ENCODE measurements around the gene GRID2. TPM values are rescaled to one million over a fixed set of nuclear protein-coding genes. Genes with fewer than 3 reads are reported as not detected.

GRID2 gene
- total and polyA plus RNA-seq, 9 of the 15 experiments (the other 6 are each of a cell fraction or from before 2014, with no cell fraction given): 0.04 TPM; not detected in 7

DNA sequence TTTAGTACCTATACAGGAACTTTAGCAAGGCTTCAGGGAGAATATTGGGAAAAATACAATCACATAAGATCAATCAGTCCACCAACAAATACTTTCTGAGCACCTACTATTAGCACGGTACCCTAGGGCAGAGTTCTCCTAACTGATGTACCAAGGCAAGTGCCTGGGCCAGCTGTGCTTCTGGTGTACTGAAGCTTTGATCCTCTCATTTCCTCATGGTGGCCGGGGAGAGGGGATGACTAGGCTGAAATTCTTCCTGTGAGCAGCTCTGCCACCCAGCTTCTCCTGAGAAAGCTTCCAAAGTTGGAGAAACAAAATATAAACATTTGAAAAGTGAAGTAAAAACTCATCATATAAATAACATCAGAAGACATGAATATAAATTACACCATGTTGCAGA, 1475.5 kb downstream of the GRID2 start:
- Histone ChIP-seq H2AFZ (ENCODE audit: low read depth, low read length) (no peak overlapping the region), H4K20me1 (replicated peaks; ENCODE audit: control insufficient read depth, insufficient read depth, low read length) (no peaks in the 10 kb centered on the region), H3K9ac (ENCODE audit: insufficient read depth in 1 of 2, low read depth in 2 of 2, low read length in 2 of 2) (no peak overlapping the region), H3K4me3 (no peak overlapping the region), H3K27me3 (ENCODE audit: control insufficient read depth in 2 of 2, insufficient read depth in 2 of 2, low read length in 2 of 2) (no peaks in the 10 kb centered on the region), H3K27ac (ENCODE audit: extremely low read depth, low read depth, low read length) (no peak overlapping the region), H3K9me1 (ENCODE audit: control insufficient read depth, insufficient read depth, low read length) (no peaks in the 10 kb centered on the region), H3K4me1 (replicated peaks in 1 of 2; ENCODE audit: control insufficient read depth in 2 of 2, insufficient read depth in 2 of 2, low read length in 2 of 2) (no peaks in the 10 kb centered on the region), H3K9me3 (replicated peaks; ENCODE audit: control insufficient read depth, insufficient read depth, low read depth, low read length) (no peaks in the 10 kb centered on the region), H3K4me2 (ENCODE audit: insufficient read depth, low read length) (no peak overlapping the region), H3K79me2 (ENCODE audit: control insufficient read depth, insufficient read depth, low read length) (no peaks in the 10 kb centered on the region), H3K36me3 (ENCODE audit: control insufficient read depth, insufficient read depth, low read length) (no peaks in the 10 kb centered on the region)
- ChIA-PET POLR2A (no interaction called here), CTCF (ENCODE audit: low intra/inter-chr PET ratio) (no interaction called here)
- no TSS peak for BruUV-seq (replicated peaks)
- intact Hi-C loops (cut with micrococcal nuclease): no loop called here
- ATAC-seq (no peak), DNase-seq (ENCODE audit: extremely low read depth in 1 of 4, low spot score in 3 of 4) (no peak), FAIRE-seq (no peak)
- WGBS (ENCODE audit: insufficient coverage, low coverage, missing lambda C conversion rate): 0% methylated on average over 2 of the region's 2 CpGs
- in situ Hi-C loops (cut with MboI): loop anchor here (25.0 kb wide), 1 partner anchor 833 kb away; no protein-coding TSS in a partner anchor
- TF ChIP-seq, protein P1, sequence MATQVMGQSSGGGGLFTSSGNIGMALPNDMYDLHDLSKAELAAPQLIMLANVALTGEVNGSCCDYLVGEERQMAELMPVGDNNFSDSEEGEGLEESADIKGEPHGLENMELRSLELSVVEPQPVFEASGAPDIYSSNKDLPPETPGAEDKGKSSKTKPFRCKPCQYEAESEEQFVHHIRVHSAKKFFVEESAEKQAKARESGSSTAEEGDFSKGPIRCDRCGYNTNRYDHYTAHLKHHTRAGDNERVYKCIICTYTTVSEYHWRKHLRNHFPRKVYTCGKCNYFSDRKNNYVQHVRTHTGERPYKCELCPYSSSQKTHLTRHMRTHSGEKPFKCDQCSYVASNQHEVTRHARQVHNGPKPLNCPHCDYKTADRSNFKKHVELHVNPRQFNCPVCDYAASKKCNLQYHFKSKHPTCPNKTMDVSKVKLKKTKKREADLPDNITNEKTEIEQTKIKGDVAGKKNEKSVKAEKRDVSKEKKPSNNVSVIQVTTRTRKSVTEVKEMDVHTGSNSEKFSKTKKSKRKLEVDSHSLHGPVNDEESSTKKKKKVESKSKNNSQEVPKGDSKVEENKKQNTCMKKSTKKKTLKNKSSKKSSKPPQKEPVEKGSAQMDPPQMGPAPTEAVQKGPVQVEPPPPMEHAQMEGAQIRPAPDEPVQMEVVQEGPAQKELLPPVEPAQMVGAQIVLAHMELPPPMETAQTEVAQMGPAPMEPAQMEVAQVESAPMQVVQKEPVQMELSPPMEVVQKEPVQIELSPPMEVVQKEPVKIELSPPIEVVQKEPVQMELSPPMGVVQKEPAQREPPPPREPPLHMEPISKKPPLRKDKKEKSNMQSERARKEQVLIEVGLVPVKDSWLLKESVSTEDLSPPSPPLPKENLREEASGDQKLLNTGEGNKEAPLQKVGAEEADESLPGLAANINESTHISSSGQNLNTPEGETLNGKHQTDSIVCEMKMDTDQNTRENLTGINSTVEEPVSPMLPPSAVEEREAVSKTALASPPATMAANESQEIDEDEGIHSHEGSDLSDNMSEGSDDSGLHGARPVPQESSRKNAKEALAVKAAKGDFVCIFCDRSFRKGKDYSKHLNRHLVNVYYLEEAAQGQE (IDR thresholded peaks at IDR 0.05; ENCODE audit: borderline replicate concordance): no peak
- TF ChIP-seq, protein P1 (CRISPR knock-in tag; IDR thresholded peaks at IDR 0.05; ENCODE audit: low read depth): no peak
- TF ChIP-seq ETV1 (tag; conservative IDR thresholded peaks at IDR 0.05; ENCODE audit: low read depth) (no peak), FOXA1 (IDR thresholded peaks at IDR 0.05; ENCODE audit: borderline replicate concordance) (no peak)
- TF ChIP-seq, protein P2, sequence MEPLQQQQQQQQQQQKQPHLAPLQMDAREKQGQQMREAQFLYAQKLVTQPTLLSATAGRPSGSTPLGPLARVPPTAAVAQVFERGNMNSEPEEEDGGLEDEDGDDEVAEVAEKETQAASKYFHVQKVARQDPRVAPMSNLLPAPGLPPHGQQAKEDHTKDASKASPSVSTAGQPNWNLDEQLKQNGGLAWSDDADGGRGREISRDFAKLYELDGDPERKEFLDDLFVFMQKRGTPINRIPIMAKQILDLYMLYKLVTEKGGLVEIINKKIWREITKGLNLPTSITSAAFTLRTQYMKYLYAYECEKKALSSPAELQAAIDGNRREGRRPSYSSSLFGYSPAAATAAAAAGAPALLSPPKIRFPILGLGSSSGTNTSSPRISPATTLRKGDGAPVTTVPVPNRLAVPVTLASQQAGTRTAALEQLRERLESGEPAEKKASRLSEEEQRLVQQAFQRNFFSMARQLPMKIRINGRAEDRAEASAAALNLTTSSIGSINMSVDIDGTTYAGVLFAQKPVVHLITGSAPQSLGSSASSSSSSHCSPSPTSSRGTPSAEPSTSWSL (CRISPR knock-in tag; IDR thresholded peaks at IDR 0.05; ENCODE audit: borderline replicate concordance): no peak
- TF ChIP-seq, protein P3, sequence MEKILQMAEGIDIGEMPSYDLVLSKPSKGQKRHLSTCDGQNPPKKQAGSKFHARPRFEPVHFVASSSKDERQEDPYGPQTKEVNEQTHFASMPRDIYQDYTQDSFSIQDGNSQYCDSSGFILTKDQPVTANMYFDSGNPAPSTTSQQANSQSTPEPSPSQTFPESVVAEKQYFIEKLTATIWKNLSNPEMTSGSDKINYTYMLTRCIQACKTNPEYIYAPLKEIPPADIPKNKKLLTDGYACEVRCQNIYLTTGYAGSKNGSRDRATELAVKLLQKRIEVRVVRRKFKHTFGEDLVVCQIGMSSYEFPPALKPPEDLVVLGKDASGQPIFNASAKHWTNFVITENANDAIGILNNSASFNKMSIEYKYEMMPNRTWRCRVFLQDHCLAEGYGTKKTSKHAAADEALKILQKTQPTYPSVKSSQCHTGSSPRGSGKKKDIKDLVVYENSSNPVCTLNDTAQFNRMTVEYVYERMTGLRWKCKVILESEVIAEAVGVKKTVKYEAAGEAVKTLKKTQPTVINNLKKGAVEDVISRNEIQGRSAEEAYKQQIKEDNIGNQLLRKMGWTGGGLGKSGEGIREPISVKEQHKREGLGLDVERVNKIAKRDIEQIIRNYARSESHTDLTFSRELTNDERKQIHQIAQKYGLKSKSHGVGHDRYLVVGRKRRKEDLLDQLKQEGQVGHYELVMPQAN (IDR thresholded peaks at IDR 0.05; ENCODE audit: borderline replicate concordance): no peak
